ENCODE measurements around the gene TRIP10. TPM values are rescaled to one million over a fixed set of nuclear protein-coding genes. Genes with fewer than 3 reads are reported as not detected.

TRIP10 gene
- total and polyA plus RNA-seq, 2 of the 13 experiments (the other 11 are each of a cell fraction or from before 2014, with no cell fraction given), result 32.5 to 33.2 TPM

GRCh38 chr19:6753178-6754031 is 13.9 kb downstream of the TRIP10 start:
- Histone ChIP-seq H4K20me1 (ENCODE audit: insufficient read depth, low read length) (no peaks in the 10 kb centered on the region), H3K4me3 (replicated peaks in 1 of 3; ENCODE audit: insufficient read depth in 1 of 3, low read depth in 2 of 3, low read length in 3 of 3) (peak overlapping the region; percentile 55 to 82 (median 75)), H3K79me2 (ENCODE audit: insufficient read depth, low read length) (no peaks in the 10 kb centered on the region), H3K4me1 (ENCODE audit: insufficient read depth, low read length) (peaks cover 27% of the 10 kb centered on the region), H2AFZ (ENCODE audit: low read length) (no peak overlapping the region), H3K9me3 (ENCODE audit: low read length) (no peaks in the 10 kb centered on the region), H3K27me3 (ENCODE audit: control insufficient read depth in 1 of 2, insufficient read depth in 2 of 2, low read length in 2 of 2) (no peaks in the 10 kb centered on the region), H3K36me3 (replicated peaks in 1 of 2; ENCODE audit: control insufficient read depth in 1 of 2, insufficient read depth in 2 of 2, low read length in 2 of 2) (peaks cover 8 to 20% of the 10 kb centered on the region in 2 experiments), H3K4me2 (ENCODE audit: low read depth, low read length) (peak overlapping the region; percentile 82), H3K9ac (ENCODE audit: insufficient read depth, low read depth, low read length) (peak overlapping the region; percentile 80), H3K27ac (ENCODE audit: extremely low read length, insufficient read depth, low read length) (peak overlapping the region; percentile 95)
- POLR2A ChIA-PET, result interaction anchor here (0.5 to 3.9 kb wide), 18 partner anchors 8 to 139 kb away, joined by 3 to 89 read pairs (median 8); partner anchors contain the start of genes C3, GPR108, SH2D3A and TRIP10
- peak; percentile 69 for FAIRE-seq
- BruUV-seq (replicated peaks), result no TSS peak
- WGBS (ENCODE audit: low lambda C conversion rate), result 2% methylated on average over 23 of the region's 50 CpGs
- DNase-seq (ENCODE audit: low spot score), result peak; percentile 89
- CTCF ChIA-PET (ENCODE audit: low intra/inter-chr PET ratio, low total read pairs), result interaction anchor here (3.2 kb wide), 1 partner anchor 15 kb away, joined by 25 read pairs; the partner anchor contains the start of genes GPR108 and TRIP10
- ATAC-seq, result peak; percentile 91
- intact Hi-C loops (cut with micrococcal nuclease; ENCODE audit: unreplicated experiment), result loop anchor here (1.0 to 5.0 kb wide), 3 partner anchors 15 to 109 kb away; partner anchors contain the start of gene C3
- in situ Hi-C loops (cut with HindIII; ENCODE audit: extremely low pct_ligation_motif_present, low pct_unique_long_range_greater_than_20kb), result no loop called here
- TF ChIP-seq EEA1 (CRISPR knock-in tag; IDR thresholded peaks at IDR 0.05; ENCODE audit: borderline replicate concordance) (no peak), KLF13 (CRISPR knock-in tag; IDR thresholded peaks at IDR 0.05) (0 out of 2 replicates have a peak, but pooled peaks have one; percentile 23), SP140L (CRISPR knock-in tag; IDR thresholded peaks at IDR 0.05; ENCODE audit: borderline replicate concordance) (no peak), MEF2D (CRISPR knock-in tag; IDR thresholded peaks at IDR 0.05) (no peak; the same call in none of the 2 replicates), ZNF567 (CRISPR knock-in tag; IDR thresholded peaks at IDR 0.05; ENCODE audit: borderline replicate concordance) (peak; percentile 90; the same call in 1 of the 2 replicates), ZNF232 (CRISPR knock-in tag; IDR thresholded peaks at IDR 0.05; ENCODE audit: borderline replicate concordance) (no peak), ZNF205 (CRISPR knock-in tag; IDR thresholded peaks at IDR 0.05) (peak; percentile 56; the same call in 1 of the 2 replicates), ZNF746 (CRISPR knock-in tag; IDR thresholded peaks at IDR 0.05) (peak; percentile 63; the same call in 1 of the 2 replicates), CERS6 (CRISPR knock-in tag; IDR thresholded peaks at IDR 0.05) (no peak), ZNF747 (CRISPR knock-in tag; IDR thresholded peaks at IDR 0.05; ENCODE audit: borderline replicate concordance) (peak; percentile 66; the same call in 1 of the 2 replicates), ZBTB3 (CRISPR knock-in tag; IDR thresholded peaks at IDR 0.05; ENCODE audit: borderline replicate concordance, low read depth) (no peak), EZH2 (conservative IDR thresholded peaks at IDR 0.05; ENCODE audit: low read depth, low read length) (no peak), HMG20A (CRISPR knock-in tag; IDR thresholded peaks at IDR 0.05; ENCODE audit: borderline replicate concordance) (no peak), TCF7L2 (IDR thresholded peaks at IDR 0.05; ENCODE audit: low read depth, low read length) (no peak), KDM2A (CRISPR knock-in tag; IDR thresholded peaks at IDR 0.05; ENCODE audit: borderline replicate concordance, low read depth) (peak; percentile 93), U2AF2 (IDR thresholded peaks at IDR 0.05; ENCODE audit: low read depth, low read length) (no peak)
- TF ChIP-seq, protein P1, sequence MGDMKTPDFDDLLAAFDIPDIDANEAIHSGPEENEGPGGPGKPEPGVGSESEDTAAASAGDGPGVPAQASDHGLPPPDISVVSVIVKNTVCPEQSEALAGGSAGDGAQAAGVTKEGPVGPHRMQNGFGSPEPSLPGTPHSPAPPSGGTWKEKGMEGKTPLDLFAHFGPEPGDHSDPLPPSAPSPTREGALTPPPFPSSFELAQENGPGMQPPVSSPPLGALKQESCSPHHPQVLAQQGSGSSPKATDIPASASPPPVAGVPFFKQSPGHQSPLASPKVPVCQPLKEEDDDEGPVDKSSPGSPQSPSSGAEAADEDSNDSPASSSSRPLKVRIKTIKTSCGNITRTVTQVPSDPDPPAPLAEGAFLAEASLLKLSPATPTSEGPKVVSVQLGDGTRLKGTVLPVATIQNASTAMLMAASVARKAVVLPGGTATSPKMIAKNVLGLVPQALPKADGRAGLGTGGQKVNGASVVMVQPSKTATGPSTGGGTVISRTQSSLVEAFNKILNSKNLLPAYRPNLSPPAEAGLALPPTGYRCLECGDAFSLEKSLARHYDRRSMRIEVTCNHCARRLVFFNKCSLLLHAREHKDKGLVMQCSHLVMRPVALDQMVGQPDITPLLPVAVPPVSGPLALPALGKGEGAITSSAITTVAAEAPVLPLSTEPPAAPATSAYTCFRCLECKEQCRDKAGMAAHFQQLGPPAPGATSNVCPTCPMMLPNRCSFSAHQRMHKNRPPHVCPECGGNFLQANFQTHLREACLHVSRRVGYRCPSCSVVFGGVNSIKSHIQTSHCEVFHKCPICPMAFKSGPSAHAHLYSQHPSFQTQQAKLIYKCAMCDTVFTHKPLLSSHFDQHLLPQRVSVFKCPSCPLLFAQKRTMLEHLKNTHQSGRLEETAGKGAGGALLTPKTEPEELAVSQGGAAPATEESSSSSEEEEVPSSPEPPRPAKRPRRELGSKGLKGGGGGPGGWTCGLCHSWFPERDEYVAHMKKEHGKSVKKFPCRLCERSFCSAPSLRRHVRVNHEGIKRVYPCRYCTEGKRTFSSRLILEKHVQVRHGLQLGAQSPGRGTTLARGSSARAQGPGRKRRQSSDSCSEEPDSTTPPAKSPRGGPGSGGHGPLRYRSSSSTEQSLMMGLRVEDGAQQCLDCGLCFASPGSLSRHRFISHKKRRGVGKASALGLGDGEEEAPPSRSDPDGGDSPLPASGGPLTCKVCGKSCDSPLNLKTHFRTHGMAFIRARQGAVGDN (CRISPR knock-in tag; IDR thresholded peaks at IDR 0.05), result peak; percentile 94
- TF ChIP-seq, protein P2, sequence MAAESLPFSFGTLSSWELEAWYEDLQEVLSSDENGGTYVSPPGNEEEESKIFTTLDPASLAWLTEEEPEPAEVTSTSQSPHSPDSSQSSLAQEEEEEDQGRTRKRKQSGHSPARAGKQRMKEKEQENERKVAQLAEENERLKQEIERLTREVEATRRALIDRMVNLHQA (CRISPR knock-in tag; IDR thresholded peaks at IDR 0.05), result no peak

Data from HepG2 (cell line).